Naive B cell (primary cell): ENCODE data around the gene FTO. TPM values are rescaled to one million over a fixed set of nuclear protein-coding genes. Genes with fewer than 3 reads are reported as not detected.

Experiments
- ATAC-seq, 2 donors: fragments of 150-1000 bp; cut with Tn5 transposase; 2 replicates each; pipeline ENCODE4 v1.10.0; 2021; ENCODE audit warnings: low read depth in 2 of 2, mild to moderate bottlenecking in 2 of 2, moderate library complexity in 2 of 2
- DNase-seq: peaks from one replicate; pipeline ENCODE4 v3.0.0; 2022
- H3K27ac Mint-ChIP-seq, 6 donors: one replicate each; pipeline ENCODE4 v1.8.0; 2020 to 2022; ENCODE audit warnings: mild to moderate bottlenecking in 6 of 6, mixed read lengths in 6 of 6, moderate library complexity in 5 of 6, inconsistent platforms in 2 of 6
- H3K27me3 Mint-ChIP-seq, 3 donors: one replicate each; pipeline ENCODE4 v1.8.0; 2021 to 2022; ENCODE audit warnings: mixed read lengths in 3 of 3, mild to moderate bottlenecking in 1 of 3
- H3K36me3 Mint-ChIP-seq, 2 donors: one replicate each; pipeline ENCODE4 v1.8.0; 2020 to 2022; ENCODE audit warnings: mixed read lengths in 2 of 2, inconsistent platforms in 1 of 2, mild to moderate bottlenecking in 1 of 2
- H3K4me1 Mint-ChIP-seq, 3 donors: one replicate each; pipeline ENCODE4 v1.8.0; 2020 to 2022; ENCODE audit warnings: mixed read lengths in 3 of 3, inconsistent platforms in 1 of 3, mild to moderate bottlenecking in 1 of 3, moderate library complexity in 1 of 3
- H3K4me3 Mint-ChIP-seq, 8 donors: one replicate each; pipeline ENCODE4 v1.8.0; 2020 to 2022; ENCODE audit warnings: mild to moderate bottlenecking in 8 of 8, mixed read lengths in 8 of 8, moderate library complexity in 8 of 8, inconsistent platforms in 2 of 8
- H3K9me3 Mint-ChIP-seq, 7 donors: one replicate each; pipeline ENCODE4 v1.8.0; 2020 to 2022; ENCODE audit warnings: mixed read lengths in 7 of 7, mild to moderate bottlenecking in 5 of 7, inconsistent platforms in 2 of 7, moderate library complexity in 1 of 7
- polyA plus RNA-seq, 6 donors: library from polyadenylated mRNA; unstranded; fragments of 300-500 nt; fragmentation: Illumina TruSeq; gene quantifications; one replicate each; pipeline ENCODE4 v1.2.3, GENCODE V29; 2021; ENCODE audit warnings: low read depth in 6 of 6

The FTO gene
- polyA plus RNA-seq, 6 donors from 2014 or later = 64.7 to 89.0 (median 79.6) TPM

DNA sequence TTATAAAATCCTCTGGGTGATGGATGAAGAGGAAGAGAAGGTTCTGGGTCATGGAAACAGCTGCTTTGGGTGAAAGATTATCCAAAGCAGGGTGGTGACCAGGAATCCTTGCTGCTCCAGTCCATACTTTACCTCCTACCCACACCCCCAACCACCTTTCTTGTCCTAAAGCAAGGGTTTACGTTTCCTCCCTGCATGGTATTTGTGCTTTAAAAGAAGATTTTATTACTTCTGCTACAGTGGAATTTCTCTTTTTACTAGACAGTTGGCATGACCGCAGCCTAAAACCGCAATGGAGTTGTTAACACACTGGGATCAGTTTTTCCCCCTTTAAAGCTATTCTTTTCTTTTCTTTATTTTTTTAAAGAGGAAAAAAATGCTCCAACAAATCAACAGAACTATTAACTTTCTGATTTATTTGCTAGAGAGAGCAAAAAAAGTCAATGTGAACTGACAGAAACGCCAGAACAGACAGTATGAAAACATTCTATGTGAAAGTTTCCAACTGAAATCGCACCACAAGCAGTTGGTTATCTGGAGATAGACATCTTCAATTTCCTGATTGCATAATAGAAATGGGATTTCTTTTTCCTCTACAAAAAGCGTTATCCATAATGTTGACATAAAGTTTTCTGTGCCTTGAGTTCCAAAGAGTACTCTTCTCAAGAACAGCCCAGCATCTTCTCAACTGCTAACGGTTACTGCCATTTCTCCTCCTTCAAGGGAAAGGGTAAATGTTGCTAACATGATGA, 346.7 kb downstream of the FTO start:
- Mint-ChIP-seq H3K9me3 (no peaks in the 10 kb centered on the region), H3K27ac (peak overlapping the region in 1 of 6 donors; percentile 58), H3K4me3 (no peak overlapping the region), H3K36me3 (peaks cover 0 to 5% of the 10 kb centered on the region in 2 donors), H3K4me1 (peaks cover 0 to 1% (median 0%) of the 10 kb centered on the region in 3 donors), H3K27me3 (no peaks in the 10 kb centered on the region)
- DNase-seq = no peak
- no peak for ATAC-seq

DNA sequence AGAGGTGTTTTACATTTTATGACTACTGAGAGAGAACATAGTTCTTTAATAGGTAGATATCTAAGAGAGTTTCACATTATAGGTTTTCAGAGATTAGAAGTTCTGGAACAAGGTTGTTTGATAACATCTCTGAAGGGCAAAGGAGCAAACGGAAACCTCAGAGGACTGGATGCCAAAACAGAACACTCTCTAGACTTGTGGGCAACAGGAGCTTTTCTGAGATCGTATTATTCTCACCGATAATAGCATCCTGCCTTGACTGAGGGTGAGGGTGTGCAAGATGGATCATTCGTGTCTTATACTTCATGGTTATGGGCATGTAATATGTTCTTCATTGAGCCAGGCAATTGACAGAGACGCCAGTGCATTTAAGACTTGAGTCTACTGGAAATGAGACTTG, 347.9 kb downstream of the FTO start:
- DNase-seq = no peak
- Mint-ChIP-seq H3K36me3 (peaks cover 0 to 5% of the 10 kb centered on the region in 2 donors), H3K9me3 (no peaks in the 10 kb centered on the region), H3K27ac (no peak overlapping the region), H3K4me3 (no peak overlapping the region), H3K4me1 (peaks cover 0 to 1% (median 0%) of the 10 kb centered on the region in 3 donors), H3K27me3 (no peaks in the 10 kb centered on the region)
- no peak for ATAC-seq

DNA sequence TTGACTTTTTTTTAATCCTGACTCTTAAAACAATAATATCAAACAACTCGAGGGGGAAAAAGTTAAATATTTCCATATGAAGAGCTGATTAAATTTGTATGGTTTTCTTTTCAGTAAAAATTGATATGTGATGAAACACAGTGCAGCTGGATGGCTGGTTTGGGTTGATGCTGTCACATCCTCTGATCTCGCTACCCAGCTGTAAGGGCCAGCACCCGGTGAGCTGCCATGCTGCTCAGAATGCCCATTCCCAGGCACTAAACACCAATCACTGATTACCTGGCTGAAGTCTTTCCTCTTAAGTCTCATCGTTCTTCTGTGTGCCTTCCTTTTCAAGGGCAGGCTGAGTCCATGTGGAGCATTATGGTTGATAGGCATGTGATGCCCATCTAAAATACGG, 348.3 kb downstream of the FTO start:
- H3K27me3 Mint-ChIP-seq = no peaks in the 10 kb centered on the region
- H3K27ac Mint-ChIP-seq = no peak overlapping the region
- peaks cover 0 to 1% (median 0%) of the 10 kb centered on the region in 3 donors for H3K4me1 Mint-ChIP-seq
- DNase-seq (no peak), ATAC-seq (no peak)
- H3K9me3 Mint-ChIP-seq = no peaks in the 10 kb centered on the region
- H3K36me3 Mint-ChIP-seq = peaks cover 0 to 5% of the 10 kb centered on the region in 2 donors
- H3K4me3 Mint-ChIP-seq = no peak overlapping the region

DNA sequence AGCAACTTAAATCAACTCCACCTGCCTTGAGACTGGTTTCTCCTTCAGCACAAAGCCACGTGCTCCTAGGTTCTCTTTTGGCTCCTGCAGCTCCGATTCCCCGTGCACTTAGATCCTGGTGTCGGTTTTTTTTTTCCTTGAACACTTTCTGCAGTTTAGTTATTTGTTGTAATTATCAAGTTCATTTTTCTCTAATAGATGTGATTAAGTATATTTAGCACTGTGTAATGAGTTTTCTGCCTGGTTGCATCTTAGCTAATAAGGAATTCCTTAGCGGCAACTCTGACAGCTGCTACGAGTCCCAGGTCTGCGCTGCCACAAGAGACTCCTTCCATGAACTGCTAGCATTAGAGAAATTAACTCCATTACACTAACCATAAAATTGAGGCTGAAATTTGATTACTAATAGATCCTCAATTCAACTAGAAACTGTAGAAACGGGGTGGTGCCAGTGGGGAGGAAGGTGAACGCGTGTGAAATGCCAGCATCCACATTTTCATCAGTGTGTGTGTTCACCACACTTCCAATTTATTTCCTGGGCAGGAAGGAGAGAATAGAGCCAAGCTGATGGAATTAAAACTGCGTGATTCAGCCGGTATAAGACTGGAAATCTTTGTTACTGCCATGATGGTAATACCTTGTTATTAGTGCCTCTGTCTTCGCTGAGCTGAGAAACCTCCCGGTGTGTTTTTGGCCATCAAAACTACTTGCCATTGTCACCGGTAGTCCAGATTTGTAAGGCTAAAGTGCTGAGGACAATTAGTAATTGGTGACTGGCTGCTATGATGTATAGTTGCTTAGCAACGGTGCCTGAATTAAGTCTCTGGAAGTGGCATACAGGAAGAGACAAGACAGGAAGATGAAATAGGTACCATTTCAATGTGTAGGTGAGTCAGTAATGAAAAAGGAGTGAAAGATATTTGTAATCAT, 350.2 kb downstream of the FTO start:
- H3K9me3 Mint-ChIP-seq = no peaks in the 10 kb centered on the region

DNA sequence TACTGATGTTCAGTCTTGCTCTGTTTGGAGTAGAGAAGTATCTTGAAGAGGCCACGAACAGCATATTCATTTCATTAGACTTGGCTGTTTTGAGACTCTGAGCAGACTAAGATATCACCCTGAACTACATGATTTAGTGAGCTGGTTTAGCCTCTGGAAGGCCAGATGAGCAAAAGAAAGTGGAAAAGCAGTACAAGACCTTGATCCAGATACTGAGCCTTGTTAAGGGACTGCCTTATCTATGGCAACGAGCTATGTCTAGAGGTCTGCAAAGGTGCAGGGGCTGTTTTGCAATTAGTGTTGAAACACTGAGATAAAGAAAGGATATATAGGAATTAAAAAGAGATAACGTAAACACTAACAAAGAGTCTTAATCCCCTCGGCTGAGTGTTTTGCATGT, 351.2 kb downstream of the FTO start:
- no peak for ATAC-seq
- Mint-ChIP-seq H3K27ac (no peak overlapping the region), H3K9me3 (no peaks in the 10 kb centered on the region), H3K4me1 (no peaks in the 10 kb centered on the region), H3K27me3 (no peaks in the 10 kb centered on the region), H3K4me3 (no peak overlapping the region), H3K36me3 (peaks cover 0 to 8% of the 10 kb centered on the region in 2 donors)
- DNase-seq = no peak

More for the DNA sequence above, 350.2 kb downstream of the FTO start:
- ATAC-seq (no peak), DNase-seq (no peak)
- Mint-ChIP-seq H3K27me3 (no peaks in the 10 kb centered on the region), H3K4me3 (no peak overlapping the region), H3K36me3 (peaks cover 0 to 8% of the 10 kb centered on the region in 2 donors), H3K27ac (no peak overlapping the region), H3K4me1 (peaks cover 0 to 1% (median 0%) of the 10 kb centered on the region in 3 donors)

DNA sequence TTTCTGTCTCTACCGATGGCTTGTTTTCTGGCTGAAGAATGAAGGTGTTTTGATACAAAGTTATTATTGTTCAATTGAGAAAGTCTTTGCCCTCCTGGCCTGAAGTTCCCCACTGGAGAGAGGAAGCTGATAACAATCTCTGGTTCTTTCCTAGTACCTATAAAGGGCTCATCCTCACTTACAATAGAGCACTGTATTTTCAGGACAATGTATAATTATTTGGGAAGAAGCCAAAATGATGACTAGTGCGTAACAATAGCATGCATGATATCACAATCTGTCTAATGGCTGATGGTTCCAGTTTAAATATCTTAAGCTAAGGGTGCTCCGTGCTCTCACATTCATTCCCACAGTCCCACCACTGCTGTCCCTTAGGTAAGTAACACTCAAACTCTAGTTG, 351.9 kb downstream of the FTO start:
- ATAC-seq (no peak), DNase-seq (no peak)
- Mint-ChIP-seq H3K36me3 (peaks cover 0 to 8% of the 10 kb centered on the region in 2 donors), H3K9me3 (no peaks in the 10 kb centered on the region), H3K27me3 (no peaks in the 10 kb centered on the region), H3K27ac (no peak overlapping the region), H3K4me3 (no peak overlapping the region), H3K4me1 (no peaks in the 10 kb centered on the region)

DNA sequence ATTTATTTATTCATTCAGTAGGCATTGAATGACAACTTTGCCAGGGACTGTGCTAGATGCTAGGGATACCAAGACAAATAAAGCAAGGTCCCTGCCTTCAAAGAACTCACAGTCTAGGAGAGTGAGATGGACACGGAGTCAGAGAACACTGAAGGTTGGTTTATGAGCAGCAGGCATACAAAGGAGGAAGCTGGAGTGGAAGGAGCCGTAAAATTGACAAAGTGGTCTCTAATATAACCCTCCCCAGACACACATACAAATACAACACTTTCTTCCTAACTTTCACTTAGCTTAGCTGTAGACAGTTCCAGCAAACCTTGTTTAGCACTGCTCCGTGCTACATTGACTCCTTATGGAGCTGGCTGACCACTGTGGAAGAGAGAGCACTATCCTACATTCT, 353.0 kb downstream of the FTO start:
- H3K9me3 Mint-ChIP-seq = no peaks in the 10 kb centered on the region
- H3K4me1 Mint-ChIP-seq = no peaks in the 10 kb centered on the region
- no peak for ATAC-seq
- no peak for DNase-seq
- no peak overlapping the region for H3K4me3 Mint-ChIP-seq
- H3K27ac Mint-ChIP-seq = no peak overlapping the region
- peaks cover 0 to 7% of the 10 kb centered on the region in 2 donors for H3K36me3 Mint-ChIP-seq
- no peaks in the 10 kb centered on the region for H3K27me3 Mint-ChIP-seq

DNA sequence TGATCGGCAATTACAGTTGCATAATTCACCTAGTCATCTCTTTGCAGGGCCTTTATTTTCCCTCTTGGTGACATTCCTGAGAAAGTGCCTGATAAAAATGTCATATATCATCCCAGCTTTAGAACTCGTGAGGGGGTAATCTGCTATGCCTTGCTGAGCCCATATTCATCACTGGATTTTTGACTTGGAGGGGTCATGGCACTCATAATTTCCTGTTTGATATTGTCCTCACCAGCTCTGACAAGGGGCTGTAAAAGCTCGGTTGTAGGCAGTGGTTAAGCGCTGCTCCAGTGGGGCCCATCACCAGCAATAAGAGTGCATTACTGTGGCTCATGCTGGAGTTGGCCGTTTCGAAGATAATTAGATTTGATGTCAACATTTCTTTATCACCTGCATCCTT, 355.4 kb downstream of the FTO start:
- Mint-ChIP-seq H3K9me3 (no peaks in the 10 kb centered on the region), H3K27ac (no peak overlapping the region), H3K4me1 (no peaks in the 10 kb centered on the region), H3K4me3 (no peak overlapping the region), H3K27me3 (no peaks in the 10 kb centered on the region), H3K36me3 (peaks cover 0 to 3% of the 10 kb centered on the region in 2 donors)
- ATAC-seq (no peak), DNase-seq (no peak)

DNA sequence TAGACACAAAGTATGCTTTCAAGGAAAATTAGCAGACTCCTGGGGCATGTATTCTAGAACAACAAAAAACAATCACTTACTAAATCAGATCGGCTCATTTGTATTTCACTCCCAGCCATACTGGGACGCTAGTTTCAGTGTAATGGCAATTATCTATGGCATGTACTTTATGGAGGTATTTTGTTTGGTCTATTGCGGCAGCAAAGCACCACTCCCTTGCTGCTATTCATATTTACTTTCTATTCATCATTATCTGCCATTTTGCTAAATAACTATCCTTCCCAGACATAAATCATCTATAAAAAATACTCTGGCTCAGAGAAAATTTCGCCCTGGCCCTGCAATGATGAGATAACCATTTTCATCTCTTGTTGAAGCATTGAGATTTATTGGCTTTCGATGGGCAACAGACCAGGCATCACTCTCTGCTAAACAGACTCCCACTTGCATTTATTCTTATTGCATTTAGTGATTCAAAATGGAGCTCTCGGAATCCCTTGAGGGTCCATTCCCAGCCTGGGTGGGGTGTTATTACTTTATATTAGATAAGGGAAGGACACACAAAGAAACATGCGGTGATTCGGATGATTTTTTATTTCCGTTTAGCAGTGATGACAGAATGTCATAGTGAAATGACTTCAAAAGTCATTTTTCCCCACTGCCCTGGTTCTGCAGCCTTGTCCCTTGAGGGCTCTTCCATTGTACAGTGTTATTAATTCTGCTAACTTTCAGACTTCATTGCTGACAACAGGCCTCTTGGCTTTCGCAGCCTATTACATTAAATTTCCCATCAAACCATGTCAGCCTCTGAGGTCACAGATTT, 356.9 kb downstream of the FTO start:
- no peak overlapping the region for H3K27ac Mint-ChIP-seq
- H3K36me3 Mint-ChIP-seq = peaks cover 0 to 3% of the 10 kb centered on the region in 2 donors
- H3K27me3 Mint-ChIP-seq = no peaks in the 10 kb centered on the region
- H3K4me1 Mint-ChIP-seq = no peaks in the 10 kb centered on the region
- H3K9me3 Mint-ChIP-seq = peaks cover 0 to 2% (median 0%) of the 10 kb centered on the region in 7 donors
- DNase-seq (no peak), ATAC-seq (no peak)
- H3K4me3 Mint-ChIP-seq = no peak overlapping the region

DNA sequence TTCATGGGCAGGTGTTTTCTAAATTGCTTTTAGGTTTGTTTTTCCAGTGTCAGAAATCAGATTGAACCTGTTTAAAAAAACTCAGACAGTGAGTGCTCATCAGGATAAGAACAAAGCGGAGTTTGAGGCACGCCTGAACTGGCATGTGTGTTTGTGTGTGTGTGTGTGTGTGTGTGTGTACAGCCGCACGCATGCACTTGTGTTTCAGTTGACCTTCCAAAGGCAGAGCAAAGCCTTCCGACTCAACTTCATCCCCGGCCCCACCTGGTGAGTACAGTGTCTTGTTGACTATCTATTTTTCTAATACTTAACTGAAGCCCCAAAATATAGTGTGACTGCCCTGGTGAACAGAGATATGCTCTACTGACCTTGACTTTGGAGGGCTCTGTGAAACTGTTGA, 357.5 kb downstream of the FTO start:
- Mint-ChIP-seq H3K4me3 (no peak overlapping the region), H3K9me3 (peaks cover 0 to 2% (median 0%) of the 10 kb centered on the region in 7 donors), H3K4me1 (no peaks in the 10 kb centered on the region), H3K36me3 (peaks cover 0 to 3% of the 10 kb centered on the region in 2 donors), H3K27ac (peak overlapping the region in 1 of 6 donors; percentile 22), H3K27me3 (no peaks in the 10 kb centered on the region)
- ATAC-seq = no peak
- no peak for DNase-seq

DNA sequence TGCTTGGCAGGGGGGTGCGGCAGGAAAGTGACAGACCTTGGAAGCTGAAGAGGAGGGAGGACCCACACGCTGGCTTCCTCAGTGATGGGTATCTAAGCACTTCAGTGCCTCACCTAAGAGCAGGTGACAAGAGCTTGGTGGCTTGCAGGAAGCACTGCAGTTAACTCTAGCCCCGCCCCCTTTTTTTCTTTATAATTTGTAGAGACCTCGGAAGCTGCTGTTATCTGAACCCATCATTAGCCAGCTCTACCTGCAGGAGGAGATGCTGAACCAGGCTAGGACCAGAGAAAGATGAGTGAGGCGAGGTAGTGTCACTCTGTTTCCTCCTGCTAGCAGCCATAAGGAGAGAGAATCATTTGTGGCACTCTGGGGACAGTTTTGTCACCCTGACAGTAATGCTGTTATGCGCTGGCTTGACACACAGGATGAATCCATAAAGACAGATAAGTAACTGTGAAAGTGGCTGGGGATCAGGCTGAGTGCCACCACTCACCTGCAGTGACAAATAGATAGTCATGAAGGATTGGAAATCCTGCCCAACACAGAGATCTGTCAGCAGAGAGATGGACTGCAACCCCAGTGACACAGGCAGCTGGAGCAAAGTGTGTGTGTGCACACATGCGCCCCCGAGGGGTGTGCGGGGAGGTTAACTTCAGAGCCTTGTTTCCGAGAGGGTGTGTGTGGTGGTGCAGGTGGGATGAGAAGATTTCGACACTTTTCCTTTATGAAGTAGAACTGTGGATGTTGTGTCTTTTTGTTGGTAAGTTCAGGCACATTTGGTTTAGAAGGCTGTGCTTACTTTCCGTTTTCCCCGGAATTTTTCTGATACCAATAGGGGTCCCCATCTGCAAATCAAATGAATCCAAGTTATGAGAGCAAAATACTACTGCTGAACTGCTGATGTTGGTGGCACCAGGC, 358.7 kb downstream of the FTO start:
- ATAC-seq = no peak
- H3K27ac Mint-ChIP-seq = peak overlapping the region in 1 of 6 donors; percentile 4
- H3K27me3 Mint-ChIP-seq = no peaks in the 10 kb centered on the region
- DNase-seq = no peak
- H3K9me3 Mint-ChIP-seq = peaks cover 0 to 2% (median 0%) of the 10 kb centered on the region in 7 donors
- peaks cover 0 to 3% of the 10 kb centered on the region in 2 donors for H3K36me3 Mint-ChIP-seq
- H3K4me1 Mint-ChIP-seq = no peaks in the 10 kb centered on the region
- H3K4me3 Mint-ChIP-seq = no peak overlapping the region

DNA sequence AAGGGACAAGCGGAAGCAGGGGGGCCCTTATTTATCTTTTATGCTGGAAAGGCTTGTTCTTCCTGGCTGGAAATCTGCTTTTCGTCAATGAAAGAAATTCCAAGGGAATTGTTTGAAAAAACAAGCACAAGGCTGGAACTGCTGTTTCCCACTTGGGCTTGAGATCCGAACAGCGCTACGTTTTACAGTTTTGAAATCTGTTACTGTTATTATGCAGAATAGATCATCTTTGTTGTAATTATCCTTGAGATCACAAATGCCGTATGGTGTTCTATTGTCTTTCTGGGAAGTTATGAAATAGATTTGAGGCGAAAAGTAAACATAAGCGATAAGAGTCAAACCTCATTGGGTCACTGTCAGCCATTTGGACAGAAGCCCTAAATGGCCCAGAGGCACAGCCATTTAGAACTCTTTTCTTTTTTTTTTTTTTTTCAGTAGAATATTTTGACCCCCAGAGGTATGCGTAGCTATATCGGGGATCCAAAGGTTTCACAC, 359.4 kb downstream of the FTO start:
- no peak overlapping the region for H3K4me3 Mint-ChIP-seq
- DNase-seq (no peak), ATAC-seq (no peak)
- H3K27me3 Mint-ChIP-seq = no peaks in the 10 kb centered on the region
- no peak overlapping the region for H3K27ac Mint-ChIP-seq
- H3K4me1 Mint-ChIP-seq = no peaks in the 10 kb centered on the region
- peaks cover 0 to 5% of the 10 kb centered on the region in 2 donors for H3K36me3 Mint-ChIP-seq
- peaks cover 0 to 2% (median 0%) of the 10 kb centered on the region in 7 donors for H3K9me3 Mint-ChIP-seq
